Esophagus (tissue), 2 donors: ENCODE results near the gene CACNA1H. TPM values are rescaled to one million over a fixed set of nuclear protein-coding genes. Genes with fewer than 3 reads are reported as not detected.

Source experiments
- H3K27ac ChIP-seq, 2 donors: one replicate each; pipeline ENCODE4 v1.5.1; 2013; ENCODE audit warnings: low read depth in 2 of 2, mild to moderate bottlenecking in 2 of 2, inconsistent platforms in 1 of 2, low read length in 1 of 2, moderate library complexity in 1 of 2
- H3K27me3 ChIP-seq, 2 donors: one replicate each; pipeline ENCODE4 v1.6.1; 2013; ENCODE audit warnings: low read length in 2 of 2, control low read depth in 1 of 2, mild to moderate bottlenecking in 1 of 2; ENCODE audit not compliant: insufficient read depth in 2 of 2, control insufficient read depth in 1 of 2
- H3K36me3 ChIP-seq, 2 donors: one replicate each; pipeline ENCODE4 v1.6.1; 2013; ENCODE audit warnings: low read length in 1 of 2; ENCODE audit not compliant: control insufficient read depth in 2 of 2, insufficient read depth in 2 of 2
- H3K4me1 ChIP-seq, 2 donors: one replicate each; pipeline ENCODE4 v1.6.1; 2013; ENCODE audit warnings: low read length in 1 of 2; ENCODE audit not compliant: control insufficient read depth in 2 of 2, insufficient read depth in 2 of 2
- H3K4me3 ChIP-seq, 2 donors: one replicate each; pipeline ENCODE4 v1.5.1; 2013; ENCODE audit warnings: low read length in 2 of 2, mild to moderate bottlenecking in 2 of 2, low read depth in 1 of 2, moderate library complexity in 1 of 2
- H3K9me3 ChIP-seq, 2 donors: one replicate each; pipeline ENCODE4 v1.6.1; 2013; ENCODE audit warnings: mild to moderate bottlenecking in 2 of 2, low read depth in 1 of 2, low read length in 1 of 2, moderate library complexity in 1 of 2; ENCODE audit not compliant: control insufficient read depth in 2 of 2, insufficient read depth in 1 of 2
- WGBS, 2 donors: extraction: QIAGEN DNeasy Blood & Tissue Kit; methylation state at CpG; one replicate each; pipeline ENCODE4 v1.1.7; 2013; 5-methylcytosine and 5-hydroxymethylcytosine counted together
- polyA plus RNA-seq, 2 donors: library from polyadenylated mRNA; stranded (reverse); fragments of 200-250 nt; gene quantifications; one replicate each; pipeline ENCODE4 v1.2.3, GENCODE V29; 2013
- donor health status: healthy with polysubstance abuse.
- donor health status: Bipolar disorder and iron deficiency.

CACNA1H gene
- polyA plus RNA-seq, 2 donors: 6.4 to 6.5 TPM

DNA sequence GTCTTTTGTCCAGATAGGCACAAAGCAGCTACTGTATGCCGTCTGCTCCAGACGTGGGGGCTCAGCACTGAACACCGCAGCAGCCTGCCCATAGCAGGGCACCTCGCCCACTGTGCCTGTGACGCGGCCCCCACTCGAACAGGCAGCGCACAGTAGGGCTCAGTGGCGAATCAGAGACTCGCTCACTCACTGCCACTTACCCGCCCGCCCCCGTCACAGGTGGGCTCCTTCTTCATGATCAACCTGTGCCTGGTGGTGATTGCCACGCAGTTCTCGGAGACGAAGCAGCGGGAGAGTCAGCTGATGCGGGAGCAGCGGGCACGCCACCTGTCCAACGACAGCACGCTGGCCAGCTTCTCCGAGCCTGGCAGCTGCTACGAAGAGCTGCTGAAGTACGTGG is 48.5 kb downstream of the CACNA1H start:
- no peak overlapping the region for H3K4me3 ChIP-seq
- H3K4me1 ChIP-seq: no peaks in the 10 kb centered on the region
- WGBS, 2 donors: 90 to 92% methylated on average over 25 of the region's 25 CpGs
- no peak overlapping the region for H3K27ac ChIP-seq
- no peaks in the 10 kb centered on the region for H3K27me3 ChIP-seq
- no peaks in the 10 kb centered on the region for H3K9me3 ChIP-seq
- H3K36me3 ChIP-seq: no peaks in the 10 kb centered on the region

DNA sequence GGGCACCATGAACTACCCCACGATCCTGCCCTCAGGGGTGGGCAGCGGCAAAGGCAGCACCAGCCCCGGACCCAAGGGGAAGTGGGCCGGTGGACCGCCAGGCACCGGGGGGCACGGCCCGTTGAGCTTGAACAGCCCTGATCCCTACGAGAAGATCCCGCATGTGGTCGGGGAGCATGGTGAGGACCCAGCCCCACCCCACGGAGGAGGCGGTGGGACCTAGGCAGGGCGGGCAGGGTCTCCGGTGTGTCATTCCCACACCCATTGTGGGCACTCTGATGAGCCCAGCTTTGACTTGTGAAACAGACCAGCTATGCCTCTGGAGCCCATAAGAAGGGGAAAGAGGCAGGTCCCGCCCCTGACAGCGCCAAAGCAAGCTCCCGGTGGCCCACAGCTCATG is 49.4 kb downstream of the CACNA1H start:
- H3K36me3 ChIP-seq: no peaks in the 10 kb centered on the region
- H3K27me3 ChIP-seq: no peaks in the 10 kb centered on the region
- H3K4me1 ChIP-seq: no peaks in the 10 kb centered on the region
- 90 to 91% methylated on average over 17 to 18 of the region's 18 CpGs for WGBS, 2 donors
- H3K27ac ChIP-seq: no peak overlapping the region
- no peaks in the 10 kb centered on the region for H3K9me3 ChIP-seq
- H3K4me3 ChIP-seq: no peak overlapping the region

DNA sequence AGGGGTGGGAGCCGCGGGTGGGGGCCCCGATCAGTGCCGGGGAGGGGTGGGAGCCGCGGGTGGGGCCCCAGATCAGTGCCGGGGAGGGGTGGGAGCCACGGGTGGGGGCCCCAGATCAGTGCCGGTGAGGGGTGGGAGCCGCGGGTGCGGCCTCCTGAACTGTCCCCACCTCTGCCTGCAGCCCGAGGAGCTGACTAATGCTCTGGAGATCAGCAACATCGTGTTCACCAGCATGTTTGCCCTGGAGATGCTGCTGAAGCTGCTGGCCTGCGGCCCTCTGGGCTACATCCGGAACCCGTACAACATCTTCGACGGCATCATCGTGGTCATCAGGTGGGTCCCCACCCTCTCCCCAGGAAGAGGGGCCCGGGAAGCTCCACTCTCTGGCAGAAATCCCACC is 52.0 kb downstream of the CACNA1H start:
- Histone ChIP-seq H3K36me3 (no peaks in the 10 kb centered on the region), H3K27ac (no peak overlapping the region), H3K9me3 (no peaks in the 10 kb centered on the region), H3K27me3 (no peaks in the 10 kb centered on the region), H3K4me1 (no peaks in the 10 kb centered on the region), H3K4me3 (no peak overlapping the region)
- WGBS, 2 donors: 67 to 77% methylated on average over 8 to 15 of the region's 21 CpGs

DNA sequence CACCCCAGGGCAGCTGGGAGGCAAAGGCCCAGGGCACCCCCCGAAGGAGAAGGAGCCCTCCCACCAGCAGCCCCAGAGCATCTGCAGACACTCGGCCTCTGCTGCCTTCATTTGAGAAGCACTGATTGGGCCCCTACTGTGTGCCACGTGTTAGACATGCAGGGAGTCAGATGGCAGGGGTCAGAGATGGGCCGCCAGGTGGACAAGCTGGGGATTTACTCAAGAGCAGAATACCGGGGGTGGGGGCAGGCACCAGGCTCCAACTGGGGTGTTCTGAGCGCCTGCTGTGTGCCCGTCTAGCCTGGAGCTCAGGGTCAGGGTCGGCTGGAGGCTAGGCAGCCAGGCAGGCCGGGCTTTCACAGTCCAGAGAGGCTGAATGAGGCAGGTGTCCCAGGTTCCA is 53.4 kb downstream of the CACNA1H start:
- Histone ChIP-seq H3K4me3 (no peak overlapping the region), H3K4me1 (no peaks in the 10 kb centered on the region), H3K36me3 (no peaks in the 10 kb centered on the region), H3K9me3 (no peaks in the 10 kb centered on the region), H3K27me3 (no peaks in the 10 kb centered on the region), H3K27ac (no peak overlapping the region)
- WGBS, 2 donors: 67 to 71% methylated on average over 9 of the region's 9 CpGs

DNA sequence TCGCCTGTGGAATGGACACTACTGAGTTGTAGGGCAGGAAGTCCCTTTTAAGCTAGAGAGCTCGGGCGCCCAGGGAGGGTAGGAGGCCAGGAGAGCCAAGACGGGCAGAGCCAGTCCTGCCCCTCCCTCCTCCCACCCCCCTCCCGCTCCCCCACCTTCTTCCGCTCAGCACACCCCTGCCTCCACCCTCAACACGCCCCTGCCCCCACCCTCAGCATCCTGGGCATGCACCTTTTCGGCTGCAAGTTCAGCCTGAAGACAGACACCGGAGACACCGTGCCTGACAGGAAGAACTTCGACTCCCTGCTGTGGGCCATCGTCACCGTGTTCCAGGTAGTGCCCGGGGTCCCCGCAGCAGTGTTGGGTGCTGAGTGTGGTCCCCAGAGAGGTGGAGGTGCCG is 53.9 kb downstream of the CACNA1H start:
- H3K4me3 ChIP-seq: no peak overlapping the region
- H3K27me3 ChIP-seq: no peaks in the 10 kb centered on the region
- H3K27ac ChIP-seq: no peak overlapping the region
- H3K9me3 ChIP-seq: no peaks in the 10 kb centered on the region
- 74 to 77% methylated on average over 15 to 16 of the region's 16 CpGs for WGBS, 2 donors
- H3K36me3 ChIP-seq: no peaks in the 10 kb centered on the region
- H3K4me1 ChIP-seq: no peaks in the 10 kb centered on the region

DNA sequence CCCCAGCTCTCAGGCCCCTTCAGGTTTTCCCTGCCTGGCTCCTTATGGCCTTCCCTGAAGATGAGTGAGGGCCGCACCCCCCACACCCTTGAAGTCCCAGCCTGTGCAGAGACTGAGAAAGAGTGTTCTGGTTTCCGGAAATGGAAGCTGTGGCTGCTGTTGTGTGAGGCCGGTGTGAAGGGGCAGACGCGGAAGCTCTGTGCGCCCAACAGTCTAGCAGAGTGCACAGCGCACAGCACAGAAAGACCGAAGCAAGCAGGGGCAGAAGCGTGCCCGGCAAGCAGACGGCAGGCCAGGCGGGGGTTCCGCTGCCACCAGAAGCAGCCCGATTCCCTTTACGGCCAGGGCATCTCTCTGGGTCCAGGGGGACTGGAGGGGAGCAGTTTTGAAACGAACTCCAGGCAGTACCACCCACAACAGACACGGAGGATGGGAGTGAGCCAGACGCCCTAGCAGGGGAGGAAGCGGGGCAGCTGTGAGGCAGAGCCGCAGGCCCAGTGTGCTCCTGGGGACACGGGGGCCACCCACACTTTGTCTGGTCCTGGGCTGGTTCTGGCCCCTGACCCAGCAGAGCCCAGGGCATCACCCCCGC is 55.4 kb downstream of the CACNA1H start:
- Histone ChIP-seq H3K4me3 (no peak overlapping the region), H3K27me3 (no peaks in the 10 kb centered on the region), H3K9me3 (no peaks in the 10 kb centered on the region), H3K4me1 (no peaks in the 10 kb centered on the region), H3K27ac (no peak overlapping the region), H3K36me3 (peaks cover 0 to 2% of the 10 kb centered on the region in 2 donors)
- WGBS, 2 donors: 79 to 80% methylated on average over 21 to 22 of the region's 22 CpGs

DNA sequence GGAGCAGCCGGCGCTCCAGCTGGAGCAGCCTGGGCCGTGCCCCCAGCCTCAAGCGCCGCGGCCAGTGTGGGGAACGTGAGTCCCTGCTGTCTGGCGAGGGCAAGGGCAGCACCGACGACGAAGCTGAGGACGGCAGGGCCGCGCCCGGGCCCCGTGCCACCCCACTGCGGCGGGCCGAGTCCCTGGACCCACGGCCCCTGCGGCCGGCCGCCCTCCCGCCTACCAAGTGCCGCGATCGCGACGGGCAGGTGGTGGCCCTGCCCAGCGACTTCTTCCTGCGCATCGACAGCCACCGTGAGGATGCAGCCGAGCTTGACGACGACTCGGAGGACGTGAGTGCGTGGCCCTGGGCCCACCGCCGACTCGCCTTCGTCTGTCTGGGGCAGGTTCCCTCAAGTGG is 56.2 kb downstream of the CACNA1H start:
- H3K4me3 ChIP-seq: no peak overlapping the region
- H3K27ac ChIP-seq: no peak overlapping the region
- H3K9me3 ChIP-seq: no peaks in the 10 kb centered on the region
- no peaks in the 10 kb centered on the region for H3K4me1 ChIP-seq
- WGBS, 2 donors: 92% methylated on average over 32 to 43 of the region's 43 CpGs
- H3K36me3 ChIP-seq: peaks cover 0 to 2% of the 10 kb centered on the region in 2 donors
- H3K27me3 ChIP-seq: no peaks in the 10 kb centered on the region

DNA sequence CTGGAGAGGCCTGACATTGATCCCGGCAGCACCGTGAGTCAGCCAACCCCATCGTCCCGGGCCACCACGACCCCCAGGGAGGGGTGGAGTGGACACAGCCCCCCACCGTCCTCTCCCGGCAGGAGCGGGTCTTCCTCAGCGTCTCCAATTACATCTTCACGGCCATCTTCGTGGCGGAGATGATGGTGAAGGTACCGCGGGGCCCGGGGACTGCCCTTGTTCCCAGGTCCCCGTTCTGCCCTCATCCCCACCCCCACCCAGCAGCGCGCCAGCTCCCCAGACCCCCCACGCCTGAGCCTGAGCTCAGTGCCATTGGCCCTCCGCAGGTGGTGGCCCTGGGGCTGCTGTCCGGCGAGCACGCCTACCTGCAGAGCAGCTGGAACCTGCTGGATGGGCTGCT is 57.6 kb downstream of the CACNA1H start:
- no peak overlapping the region for H3K4me3 ChIP-seq
- peaks cover 0 to 2% of the 10 kb centered on the region in 2 donors for H3K36me3 ChIP-seq
- no peaks in the 10 kb centered on the region for H3K27me3 ChIP-seq
- no peaks in the 10 kb centered on the region for H3K4me1 ChIP-seq
- no peaks in the 10 kb centered on the region for H3K9me3 ChIP-seq
- 81 to 84% methylated on average over 23 of the region's 23 CpGs for WGBS, 2 donors
- no peak overlapping the region for H3K27ac ChIP-seq

DNA sequence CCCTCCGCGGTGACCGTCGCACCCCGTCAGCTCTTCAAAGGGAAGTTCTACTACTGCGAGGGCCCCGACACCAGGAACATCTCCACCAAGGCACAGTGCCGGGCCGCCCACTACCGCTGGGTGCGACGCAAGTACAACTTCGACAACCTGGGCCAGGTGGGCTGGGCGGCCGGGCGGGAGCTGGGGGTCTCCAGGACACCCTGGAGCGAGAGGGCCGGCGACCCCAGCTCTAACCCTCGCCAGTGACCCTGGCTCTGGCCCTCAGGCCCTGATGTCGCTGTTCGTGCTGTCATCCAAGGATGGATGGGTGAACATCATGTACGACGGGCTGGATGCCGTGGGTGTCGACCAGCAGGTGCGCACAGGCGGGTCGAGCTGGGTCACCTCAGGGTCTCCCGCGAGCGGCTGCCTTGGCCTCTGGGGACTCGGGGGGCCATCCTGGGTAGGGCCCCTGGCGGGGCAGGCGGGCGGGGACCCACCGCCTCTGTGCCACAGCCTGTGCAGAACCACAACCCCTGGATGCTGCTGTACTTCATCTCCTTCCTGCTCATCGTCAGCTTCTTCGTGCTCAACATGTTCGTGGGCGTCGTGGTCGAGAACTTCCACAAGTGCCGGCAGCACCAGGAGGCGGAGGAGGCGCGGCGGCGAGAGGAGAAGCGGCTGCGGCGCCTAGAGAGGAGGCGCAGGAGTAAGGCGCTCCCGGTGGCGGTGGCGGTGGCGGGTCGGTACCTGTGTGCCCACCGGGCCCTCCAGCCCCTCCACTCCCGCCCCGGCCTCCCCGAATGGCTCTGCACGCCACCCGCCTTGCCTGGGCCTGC is 58.8 kb downstream of the CACNA1H start:
- H3K27me3 ChIP-seq: no peaks in the 10 kb centered on the region
- H3K9me3 ChIP-seq: no peaks in the 10 kb centered on the region
- WGBS, 2 donors: 90 to 91% methylated on average over 58 to 65 of the region's 65 CpGs
- no peak overlapping the region for H3K27ac ChIP-seq
- peaks cover 0 to 2% of the 10 kb centered on the region in 2 donors for H3K36me3 ChIP-seq
- H3K4me1 ChIP-seq: no peaks in the 10 kb centered on the region
- no peak overlapping the region for H3K4me3 ChIP-seq
